LNCaP clone FGC (cell line): ENCODE data around the gene AMN.

Experiments
- DNase-seq: peaks from one replicate; pipeline ENCODE4 v3.0.0-alpha.2; 2011; ENCODE audit warnings: low read depth
- H3K4me3 ChIP-seq: 2 replicates; pipeline ENCODE4 v1.5.1; 2011; ENCODE audit warnings: mild to moderate bottlenecking, low read depth, low read length, control low read depth
- TF ChIP-seq, protein P1 (sequence below): IDR thresholded peaks from 2 replicates; pipeline ENCODE4 v1.5.1; 2012; ENCODE audit warnings: mild to moderate bottlenecking; ENCODE audit not compliant: control insufficient read depth, insufficient read depth; ENCODE audit errors: extremely low read depth

Gene AMN

GRCh38 chr14:102903889-102904512, 18.5 kb upstream of the AMN start:
- no peak for DNase-seq
- TF ChIP-seq, protein P1, sequence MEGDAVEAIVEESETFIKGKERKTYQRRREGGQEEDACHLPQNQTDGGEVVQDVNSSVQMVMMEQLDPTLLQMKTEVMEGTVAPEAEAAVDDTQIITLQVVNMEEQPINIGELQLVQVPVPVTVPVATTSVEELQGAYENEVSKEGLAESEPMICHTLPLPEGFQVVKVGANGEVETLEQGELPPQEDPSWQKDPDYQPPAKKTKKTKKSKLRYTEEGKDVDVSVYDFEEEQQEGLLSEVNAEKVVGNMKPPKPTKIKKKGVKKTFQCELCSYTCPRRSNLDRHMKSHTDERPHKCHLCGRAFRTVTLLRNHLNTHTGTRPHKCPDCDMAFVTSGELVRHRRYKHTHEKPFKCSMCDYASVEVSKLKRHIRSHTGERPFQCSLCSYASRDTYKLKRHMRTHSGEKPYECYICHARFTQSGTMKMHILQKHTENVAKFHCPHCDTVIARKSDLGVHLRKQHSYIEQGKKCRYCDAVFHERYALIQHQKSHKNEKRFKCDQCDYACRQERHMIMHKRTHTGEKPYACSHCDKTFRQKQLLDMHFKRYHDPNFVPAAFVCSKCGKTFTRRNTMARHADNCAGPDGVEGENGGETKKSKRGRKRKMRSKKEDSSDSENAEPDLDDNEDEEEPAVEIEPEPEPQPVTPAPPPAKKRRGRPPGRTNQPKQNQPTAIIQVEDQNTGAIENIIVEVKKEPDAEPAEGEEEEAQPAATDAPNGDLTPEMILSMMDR, result no peak
- no peak overlapping the region for H3K4me3 ChIP-seq

- TF ChIP-seq, protein P1, result no peak
- H3K4me3 ChIP-seq, result no peak overlapping the region
- no peak for DNase-seq
These were observed 17.1 kb upstream of the AMN start for GRCh38 chr14:102905116-102906108.

DNA sequence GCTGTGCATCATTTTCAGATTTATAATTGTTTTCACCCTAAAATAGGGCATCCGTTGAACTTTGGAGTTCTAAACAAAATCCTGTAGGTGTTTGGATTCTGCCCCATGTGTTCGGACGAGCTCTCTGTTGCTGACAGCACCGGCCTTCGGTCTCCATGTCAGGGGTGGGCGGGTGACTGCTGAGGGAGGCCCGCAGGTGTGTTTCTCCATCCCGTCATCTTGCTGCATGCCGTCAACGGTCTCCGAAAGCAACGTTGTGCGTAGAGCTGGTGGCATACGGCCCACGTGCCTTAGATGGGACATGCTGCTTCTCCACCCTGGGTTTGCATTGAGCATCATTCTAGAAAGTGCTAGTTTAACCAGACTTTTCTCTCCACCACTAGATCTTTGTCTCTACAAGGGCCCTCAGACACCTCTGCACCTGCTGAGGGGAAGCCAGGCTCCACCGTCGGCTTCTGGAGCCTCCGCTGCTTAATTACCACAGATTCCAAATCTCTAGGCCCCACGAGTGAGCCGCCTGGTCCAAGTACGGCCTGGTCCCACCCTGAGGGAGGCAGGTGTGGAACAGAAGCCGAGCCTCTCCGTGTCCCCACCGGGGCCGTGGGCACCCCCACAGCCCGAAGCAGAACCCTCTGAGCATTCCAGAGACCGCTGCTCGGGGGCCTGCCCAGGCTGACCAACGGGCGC, 15.7 kb upstream of the AMN start:
- no peak for DNase-seq

DNA sequence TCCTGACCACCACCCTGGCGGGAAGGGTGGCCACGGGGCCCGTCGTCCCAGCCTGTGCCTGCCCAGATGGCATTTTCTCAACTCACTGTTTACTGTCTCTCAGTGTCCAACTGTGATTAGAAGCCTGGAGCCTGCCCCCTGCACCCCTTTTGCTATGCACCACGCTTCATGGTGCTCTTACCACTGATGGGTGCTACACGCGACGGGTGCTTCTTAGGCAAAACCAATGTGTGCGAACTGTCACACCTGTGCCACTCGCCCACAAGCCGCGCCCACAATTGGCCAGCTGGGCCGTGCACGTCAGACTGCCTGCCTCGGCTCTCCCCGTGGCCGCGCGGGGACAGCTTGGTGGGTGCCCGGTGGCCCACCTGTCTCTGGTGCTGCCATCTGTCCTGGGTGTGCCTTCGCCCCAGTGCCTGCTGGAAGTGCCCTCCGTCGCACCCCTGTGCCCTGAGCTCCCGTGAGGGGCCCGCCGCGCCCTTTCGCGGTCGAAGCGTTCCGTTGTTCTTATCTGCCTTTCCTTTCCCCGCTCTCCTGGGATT, 15.1 kb upstream of the AMN start:
- no peak overlapping the region for H3K4me3 ChIP-seq
- TF ChIP-seq, protein P1, result no peak
- DNase-seq, result no peak

More for the DNA sequence above, 15.7 kb upstream of the AMN start:
- TF ChIP-seq, protein P1, result no peak
- no peak overlapping the region for H3K4me3 ChIP-seq

GRCh38 chr14:102907980-102908730, 14.3 kb upstream of the AMN start:
- no peak for DNase-seq
- TF ChIP-seq, protein P1, result no peak
- no peak overlapping the region for H3K4me3 ChIP-seq
